HEK293 (cell line): ENCODE data around the gene PPFIA3.

Source experiments
- BCL11A ChIP-seq: fragments of 450-650 bp; formaldehyde crosslinking; IDR thresholded peaks from 2 replicates; pipeline ENCODE4 v1.5.1; 2016; ENCODE audit warnings: low read depth, missing biosample characterization, missing genetic modification characterization
- CTCF ChIP-seq: fragments of 450-650 bp; formaldehyde crosslinking; IDR thresholded peaks from 2 replicates; pipeline ENCODE4 v1.5.1; 2016; ENCODE audit warnings: missing biosample characterization, missing genetic modification characterization
- REST ChIP-seq: fragments of 450-650 bp; formaldehyde crosslinking; IDR thresholded peaks from 2 replicates; pipeline ENCODE4 v1.5.1; 2016; ENCODE audit warnings: missing biosample characterization, missing genetic modification characterization
- WT1 ChIP-seq: fragments of 450-650 bp; formaldehyde crosslinking; IDR thresholded peaks from 2 replicates; pipeline ENCODE4 v1.5.1; 2016; ENCODE audit warnings: missing biosample characterization, missing genetic modification characterization
- YY2 ChIP-seq: fragments of 450-650 bp; formaldehyde crosslinking; IDR thresholded peaks from 2 replicates; pipeline ENCODE4 v1.5.1; 2016; ENCODE audit warnings: missing biosample characterization, missing genetic modification characterization
- ZBTB21 ChIP-seq: fragments of 450-650 bp; formaldehyde crosslinking; IDR thresholded peaks from 2 replicates; pipeline ENCODE4 v1.5.1; 2017; ENCODE audit warnings: missing biosample characterization, missing genetic modification characterization
- ZNF138 ChIP-seq: fragments of 450-650 bp; formaldehyde crosslinking; IDR thresholded peaks from 2 replicates; pipeline ENCODE4 v1.5.1; 2016; ENCODE audit warnings: missing biosample characterization, missing genetic modification characterization, borderline replicate concordance
- ZNF146 ChIP-seq: fragments of 450-650 bp; formaldehyde crosslinking; IDR thresholded peaks from 2 replicates; pipeline ENCODE4 v1.5.1; 2016; ENCODE audit warnings: missing biosample characterization, missing genetic modification characterization
- ZNF23 ChIP-seq: fragments of 450-650 bp; formaldehyde crosslinking; IDR thresholded peaks from 2 replicates; pipeline ENCODE4 v1.5.1; 2016; ENCODE audit warnings: missing biosample characterization, missing genetic modification characterization, borderline replicate concordance
- ZNF416 ChIP-seq: fragments of 450-650 bp; formaldehyde crosslinking; IDR thresholded peaks from 2 replicates; pipeline ENCODE4 v1.5.1; 2016; ENCODE audit warnings: missing biosample characterization, missing genetic modification characterization
- ZNF518A ChIP-seq: fragments of 450-650 bp; formaldehyde crosslinking; conservative IDR thresholded peaks from 2 replicates; pipeline ENCODE4 v1.5.1; 2016; ENCODE audit warnings: low read depth, missing biosample characterization, missing genetic modification characterization
- ZNF660 ChIP-seq: fragments of 450-650 bp; IDR thresholded peaks from 2 replicates; pipeline ENCODE4 v1.5.1; 2018; ENCODE audit warnings: missing biosample characterization, mild to moderate bottlenecking, missing genetic modification characterization
- ZNF76 ChIP-seq: fragments of 450-650 bp; formaldehyde crosslinking; IDR thresholded peaks from 2 replicates; pipeline ENCODE4; 2016; ENCODE audit warnings: low read depth, missing biosample characterization, missing genetic modification characterization, borderline replicate concordance

- no peak for TF ChIP-seq BCL11A (tag by site-specific recombination)
- no peak for TF ChIP-seq CTCF (tag by site-specific recombination)
- TF ChIP-seq ZBTB21, result no peak
- no peak for TF ChIP-seq ZNF138 (tag by site-specific recombination)
- TF ChIP-seq ZNF146 (tag by site-specific recombination), result no peak
- TF ChIP-seq REST (tag by site-specific recombination), result no peak
- no peak for TF ChIP-seq ZNF23 (tag by site-specific recombination)
- TF ChIP-seq ZNF416 (tag by site-specific recombination), result no peak
- no peak for TF ChIP-seq YY2
- no peak for TF ChIP-seq ZNF76 (tag by site-specific recombination)
- TF ChIP-seq ZNF660, result no peak
- TF ChIP-seq WT1 (tag by site-specific recombination), result no peak
- no peak for TF ChIP-seq ZNF518A (tag by site-specific recombination)
These were observed 77.3 kb downstream of the PPFIA3 start for GRCh38 chr19:49196527-49197240.
